ENCODE measurements around the gene VPS36. TPM values are rescaled to one million over a fixed set of nuclear protein-coding genes. Genes with fewer than 3 reads are reported as not detected.

VPS36 gene
- polyA plus RNA-seq, 1 donor from 2014 or later = 85.4 TPM

DNA sequence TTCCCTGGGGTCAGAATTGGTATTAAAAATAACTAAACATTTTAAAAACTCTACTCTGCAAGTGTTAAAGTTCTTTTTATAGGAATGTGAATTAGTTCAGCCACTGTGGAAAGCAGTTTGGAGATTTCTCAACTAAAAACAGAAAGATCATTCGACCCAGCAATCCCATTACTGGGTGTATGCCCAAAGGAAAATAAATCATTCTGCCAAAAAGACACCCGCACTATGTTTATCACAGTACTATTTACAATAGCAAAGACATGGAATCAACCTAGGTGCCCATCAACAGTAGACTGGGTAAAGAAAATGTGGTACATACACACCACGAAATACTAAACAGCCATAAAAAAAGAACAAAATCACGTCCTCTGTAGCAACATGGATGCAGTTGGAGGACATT lies 43.8 kb downstream of the VPS36 start:
- Histone ChIP-seq H3K4me3 (ENCODE audit: low read length) (no peak overlapping the region), H3K27ac (ENCODE audit: low read length) (no peak overlapping the region), H3K9ac (ENCODE audit: low read length) (no peak overlapping the region), H3F3A (ENCODE audit: insufficient read depth, low read length, poor library complexity, severe bottlenecking) (no peaks in the 10 kb centered on the region), H3K27me3 (ENCODE audit: insufficient read depth, low read depth, low read length) (peaks cover 29% of the 10 kb centered on the region), H3K9me3 (ENCODE audit: low read length) (no peaks in the 10 kb centered on the region), H3K4me2 (ENCODE audit: low read length) (no peak overlapping the region), H2AFZ (ENCODE audit: low read depth, low read length) (no peak overlapping the region), H3K9me2 (ENCODE audit: insufficient read depth, low read length) (no peaks in the 10 kb centered on the region), H3K36me3 (ENCODE audit: insufficient read depth, low read length) (peaks cover 2% of the 10 kb centered on the region), H3K79me2 (replicated peaks; ENCODE audit: insufficient read depth, low read length) (no peaks in the 10 kb centered on the region), H4K20me1 (ENCODE audit: insufficient read depth) (no peaks in the 10 kb centered on the region)
- no peak for TF ChIP-seq POLR2AphosphoS5 (IDR thresholded peaks at IDR 0.05)
- TF ChIP-seq TAF1 (IDR thresholded peaks at IDR 0.05; ENCODE audit: low read depth) = no peak
- TF ChIP-seq RAD21 (conservative IDR thresholded peaks at IDR 0.05) = no peak
- TF ChIP-seq EZH2 (IDR thresholded peaks at IDR 0.05; ENCODE audit: borderline replicate concordance, insufficient read depth, low read length, poor library complexity, severe bottlenecking) = no peak
- TF ChIP-seq MXI1 (conservative IDR thresholded peaks at IDR 0.05; ENCODE audit: poor library complexity, severe bottlenecking) = no peak
- TF ChIP-seq SMC3 (conservative IDR thresholded peaks at IDR 0.05; ENCODE audit: poor library complexity) = no peak
- TF ChIP-seq REST (IDR thresholded peaks at IDR 0.05; ENCODE audit: borderline replicate concordance) = no peak
- no peak for TF ChIP-seq EP300 (conservative IDR thresholded peaks at IDR 0.05; ENCODE audit: poor library complexity, severe bottlenecking)

DNA sequence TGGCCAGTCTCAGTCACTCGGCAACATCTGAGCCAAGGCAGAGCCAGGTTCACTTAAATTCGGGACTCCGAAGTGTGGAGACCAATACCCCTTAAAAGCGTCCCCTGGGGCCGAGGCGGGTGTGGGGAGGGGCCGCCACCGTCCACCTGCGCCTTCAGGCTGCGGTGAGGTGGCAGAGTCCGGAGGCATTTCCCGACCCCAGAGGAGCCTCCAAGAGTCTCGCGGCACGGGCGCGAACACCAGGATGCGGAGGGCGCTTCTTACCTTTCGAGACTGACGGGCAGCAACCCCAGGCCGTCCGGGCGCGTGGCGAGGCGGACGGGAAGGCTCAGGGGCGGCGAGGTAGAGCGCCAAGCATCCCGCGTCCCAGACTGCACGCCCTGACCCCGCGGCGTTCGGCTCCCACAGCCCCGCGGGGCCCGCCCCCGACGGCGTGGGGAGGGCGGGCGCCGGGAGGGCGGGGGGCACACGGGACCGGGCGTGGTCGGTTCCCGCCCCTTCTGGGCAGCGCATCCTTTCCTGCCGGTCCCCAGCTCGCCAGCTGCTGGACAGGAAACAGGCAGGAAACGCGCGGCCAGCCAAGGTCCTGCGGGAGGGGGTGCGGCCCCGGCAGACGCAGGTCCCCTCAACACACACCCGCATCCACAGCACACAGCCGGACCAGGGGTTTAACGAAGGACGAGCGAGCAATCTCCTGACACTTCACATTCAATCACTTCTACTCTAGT lies 44.5 kb downstream of the VPS36 start, which contains the start of gene THSD1:
Gene THSD1, minus strand, starts transcription at position 406 of the 728 bp plus-strand sequence. CDS start 3,572 bp downstream, outside the sequence.
- Histone ChIP-seq H3K79me2 (replicated peaks; ENCODE audit: insufficient read depth, low read length) (no peaks in the 10 kb centered on the region), H3K4me2 (ENCODE audit: low read length) (no peak within 1 kb of the TSS), H3K36me3 (ENCODE audit: insufficient read depth, low read length) (no peaks in the 10 kb centered on the region), H3F3A (ENCODE audit: insufficient read depth, low read length, poor library complexity, severe bottlenecking) (no peaks in the 10 kb centered on the region), H4K20me1 (ENCODE audit: insufficient read depth) (no peaks in the 10 kb centered on the region), H3K27me3 (ENCODE audit: insufficient read depth, low read depth, low read length) (peaks cover 29% of the 10 kb centered on the region), H3K9me2 (ENCODE audit: insufficient read depth, low read length) (no peaks in the 10 kb centered on the region), H3K4me3 (ENCODE audit: low read length) (peak within 1 kb of the TSS; percentile 64), H2AFZ (ENCODE audit: low read depth, low read length) (no peak within 1 kb of the TSS), H3K27ac (ENCODE audit: low read length) (no peak within 1 kb of the TSS), H3K9me3 (ENCODE audit: low read length) (no peaks in the 10 kb centered on the region), H3K9ac (ENCODE audit: low read length) (no peak within 1 kb of the TSS)
- TF ChIP-seq TAF1 (IDR thresholded peaks at IDR 0.05; ENCODE audit: low read depth) (no peak), REST (IDR thresholded peaks at IDR 0.05; ENCODE audit: borderline replicate concordance) (no peak), SMC3 (conservative IDR thresholded peaks at IDR 0.05; ENCODE audit: poor library complexity) (no peak), MXI1 (conservative IDR thresholded peaks at IDR 0.05; ENCODE audit: poor library complexity, severe bottlenecking) (no peak), POLR2AphosphoS5 (IDR thresholded peaks at IDR 0.05) (no peak), EZH2 (IDR thresholded peaks at IDR 0.05; ENCODE audit: borderline replicate concordance, insufficient read depth, low read length, poor library complexity, severe bottlenecking) (no peak), RAD21 (conservative IDR thresholded peaks at IDR 0.05) (no peak), EP300 (conservative IDR thresholded peaks at IDR 0.05; ENCODE audit: poor library complexity, severe bottlenecking) (no peak)
- TF ChIP-seq, protein P1, sequence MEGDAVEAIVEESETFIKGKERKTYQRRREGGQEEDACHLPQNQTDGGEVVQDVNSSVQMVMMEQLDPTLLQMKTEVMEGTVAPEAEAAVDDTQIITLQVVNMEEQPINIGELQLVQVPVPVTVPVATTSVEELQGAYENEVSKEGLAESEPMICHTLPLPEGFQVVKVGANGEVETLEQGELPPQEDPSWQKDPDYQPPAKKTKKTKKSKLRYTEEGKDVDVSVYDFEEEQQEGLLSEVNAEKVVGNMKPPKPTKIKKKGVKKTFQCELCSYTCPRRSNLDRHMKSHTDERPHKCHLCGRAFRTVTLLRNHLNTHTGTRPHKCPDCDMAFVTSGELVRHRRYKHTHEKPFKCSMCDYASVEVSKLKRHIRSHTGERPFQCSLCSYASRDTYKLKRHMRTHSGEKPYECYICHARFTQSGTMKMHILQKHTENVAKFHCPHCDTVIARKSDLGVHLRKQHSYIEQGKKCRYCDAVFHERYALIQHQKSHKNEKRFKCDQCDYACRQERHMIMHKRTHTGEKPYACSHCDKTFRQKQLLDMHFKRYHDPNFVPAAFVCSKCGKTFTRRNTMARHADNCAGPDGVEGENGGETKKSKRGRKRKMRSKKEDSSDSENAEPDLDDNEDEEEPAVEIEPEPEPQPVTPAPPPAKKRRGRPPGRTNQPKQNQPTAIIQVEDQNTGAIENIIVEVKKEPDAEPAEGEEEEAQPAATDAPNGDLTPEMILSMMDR (IDR thresholded peaks at IDR 0.05; ENCODE audit: poor library complexity, severe bottlenecking) = no peak
